ENCODE results near the gene BTRC.
"Not testable (repeated sequence)": the region's sequence is repeated elsewhere in the genome, so short reads cannot be mapped to it uniquely, and the experiment has no call there.

BTRC gene

GRCh38 chr10:101578803-101579515 is 225.0 kb downstream of the BTRC start:
- TF ChIP-seq ZNF274 (IDR thresholded peaks at IDR 0.05; ENCODE audit: low read depth, low read length) = no peak
- H3K4me3 ChIP-seq (ENCODE audit: low read length) = no peak overlapping the region

DNA sequence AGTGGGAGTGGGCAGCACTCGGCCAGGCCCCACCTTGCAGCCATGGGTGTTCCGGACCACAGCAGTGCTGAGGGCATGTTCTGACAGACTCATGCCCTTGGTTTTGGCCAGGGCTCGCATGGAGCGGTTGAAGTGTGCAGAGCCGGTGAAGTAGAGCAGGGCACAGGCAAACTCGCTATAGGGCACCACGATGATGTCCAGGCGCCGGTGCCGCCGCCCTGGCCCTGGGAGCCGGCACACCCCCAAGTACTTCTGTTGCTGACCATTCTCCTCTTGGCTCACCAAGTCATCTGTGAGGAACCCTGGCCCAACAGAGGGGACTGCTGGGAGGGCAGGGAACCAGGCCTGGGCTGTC is 225.5 kb downstream of the BTRC start:
- no peak for TF ChIP-seq ZNF274 (IDR thresholded peaks at IDR 0.05; ENCODE audit: low read depth, low read length)

DNA sequence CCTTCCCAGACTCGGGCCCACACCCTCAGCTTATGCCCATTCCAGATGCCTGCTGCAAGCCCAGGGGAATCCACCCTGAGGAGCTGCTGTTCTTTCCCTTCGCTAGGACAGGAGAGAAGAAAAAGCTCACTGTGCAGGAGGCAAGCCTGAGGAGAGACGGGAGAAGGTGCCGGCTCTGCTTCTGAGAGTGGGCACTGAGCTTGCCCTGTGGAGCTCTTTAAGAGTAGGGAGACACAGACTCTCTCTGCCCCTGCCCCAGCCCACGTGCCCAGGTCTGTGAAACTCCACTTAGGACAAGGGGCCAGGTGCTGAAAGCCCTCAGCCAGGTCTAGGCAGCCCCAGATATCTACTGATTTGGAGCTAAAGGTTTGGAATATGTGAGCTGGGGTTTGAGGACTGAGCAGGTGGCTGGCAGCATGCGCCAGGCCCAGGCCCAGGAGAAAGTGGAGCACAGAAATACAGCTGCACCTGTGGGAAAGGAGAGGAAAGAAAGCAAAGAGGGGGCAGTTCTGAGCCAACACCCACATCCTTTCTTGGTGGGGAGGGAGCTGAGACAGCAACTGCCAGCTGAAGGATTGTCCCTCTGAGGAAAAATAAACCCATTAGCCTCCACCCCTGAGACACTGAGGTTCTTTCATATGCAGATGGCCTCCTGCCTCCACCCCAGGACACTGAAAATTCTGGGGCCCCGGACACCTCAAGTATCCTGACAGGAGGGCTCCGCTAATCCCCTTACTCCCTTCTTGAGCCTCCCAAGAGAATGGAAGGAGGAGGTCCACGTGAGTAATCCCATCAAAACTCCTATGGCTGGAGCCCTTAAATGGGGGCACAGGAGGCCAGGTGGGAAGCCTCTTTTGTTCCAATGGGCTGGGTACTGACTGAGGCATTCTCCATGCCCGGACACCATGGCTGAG is 226.8 kb downstream of the BTRC start:
- TF ChIP-seq ZNF274 (IDR thresholded peaks at IDR 0.05; ENCODE audit: low read depth, low read length) = no peak
- no peak overlapping the region for H3K4me3 ChIP-seq (ENCODE audit: low read length)

More for the DNA sequence above, 225.5 kb downstream of the BTRC start:
- no peak overlapping the region for H3K4me3 ChIP-seq (ENCODE audit: low read length)

- no peak for TF ChIP-seq ZNF274 (IDR thresholded peaks at IDR 0.05; ENCODE audit: low read depth, low read length)
These were observed 231.9 kb downstream of the BTRC start for GRCh38 chr10:101585841-101586240.

GRCh38 chr10:101587725-101588653 is 234.0 kb downstream of the BTRC start, which contains the start of the genes DPCD and POLL:
Gene DPCD, plus strand, starts transcription at chr10:101588321. Its CDS starts 16 bp downstream, at chr10:101588337.
Gene POLL, minus strand, starts transcription at chr10:101588257. Its CDS starts 897 bp downstream, at chr10:101587360.
- TF ChIP-seq ZNF274 (IDR thresholded peaks at IDR 0.05; ENCODE audit: low read depth, low read length) = no peak
- peak within 1 kb of the TSS; percentile 81 for H3K4me3 ChIP-seq (ENCODE audit: low read length)

More at GRCh38 chr10:101585841-101586240, 231.9 kb downstream of the BTRC start:
- no peak overlapping the region for H3K4me3 ChIP-seq (ENCODE audit: low read length)

- no peak for TF ChIP-seq ZNF274 (IDR thresholded peaks at IDR 0.05; ENCODE audit: low read depth, low read length)
- peak overlapping the region; percentile 81 for H3K4me3 ChIP-seq (ENCODE audit: low read length)
These were observed 234.9 kb downstream of the BTRC start for GRCh38 chr10:101588879-101589278.

GRCh38 chr10:101593331-101593730 is 239.4 kb downstream of the BTRC start:
- not testable (repeated sequence) for H3K4me3 ChIP-seq (ENCODE audit: low read length)

- H3K4me3 ChIP-seq (ENCODE audit: low read length) = no peak overlapping the region
- no peak for TF ChIP-seq ZNF274 (IDR thresholded peaks at IDR 0.05; ENCODE audit: low read depth, low read length)
These were observed 241.8 kb downstream of the BTRC start for GRCh38 chr10:101595591-101596433.

DNA sequence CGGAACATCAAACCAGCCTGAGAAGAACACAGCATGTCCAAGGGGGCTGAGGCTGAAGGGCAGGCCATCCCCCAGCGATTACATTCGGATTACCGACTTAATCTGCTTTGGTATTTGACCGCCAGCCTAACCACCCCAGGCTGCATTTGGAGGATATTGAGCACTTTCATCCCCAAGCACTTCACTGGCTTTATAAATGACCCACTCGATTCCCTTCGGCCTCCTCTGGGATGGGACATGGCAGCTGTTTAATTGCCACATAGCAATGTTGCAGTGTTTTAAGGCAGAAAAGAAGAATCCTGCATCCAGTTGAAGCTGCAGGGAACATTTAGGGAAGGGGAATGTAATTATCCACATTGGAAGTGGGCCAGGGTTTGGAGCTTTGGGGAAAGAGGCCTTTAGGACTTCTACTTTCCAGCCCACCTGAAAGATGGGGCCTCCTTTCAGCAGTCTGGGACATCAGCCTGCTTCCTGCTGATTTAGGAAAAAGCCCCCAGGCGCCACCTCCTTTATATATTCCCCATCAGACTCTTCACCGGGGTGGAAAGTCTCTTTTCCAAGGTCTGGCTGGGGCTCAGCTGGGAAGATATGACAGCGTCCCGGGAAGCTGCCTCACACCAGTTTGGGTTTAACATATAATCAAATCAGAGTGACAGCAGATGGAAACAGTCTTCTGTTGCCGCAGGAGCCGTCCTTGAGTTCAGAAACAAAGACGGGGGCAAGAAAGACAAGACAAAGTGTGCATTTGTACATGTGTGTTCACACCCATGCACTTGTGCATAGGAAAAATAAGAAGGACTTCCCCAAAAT is 243.3 kb downstream of the BTRC start:
- no peak for TF ChIP-seq ZNF274 (IDR thresholded peaks at IDR 0.05; ENCODE audit: low read depth, low read length)
- no peak overlapping the region for H3K4me3 ChIP-seq (ENCODE audit: low read length)

DNA sequence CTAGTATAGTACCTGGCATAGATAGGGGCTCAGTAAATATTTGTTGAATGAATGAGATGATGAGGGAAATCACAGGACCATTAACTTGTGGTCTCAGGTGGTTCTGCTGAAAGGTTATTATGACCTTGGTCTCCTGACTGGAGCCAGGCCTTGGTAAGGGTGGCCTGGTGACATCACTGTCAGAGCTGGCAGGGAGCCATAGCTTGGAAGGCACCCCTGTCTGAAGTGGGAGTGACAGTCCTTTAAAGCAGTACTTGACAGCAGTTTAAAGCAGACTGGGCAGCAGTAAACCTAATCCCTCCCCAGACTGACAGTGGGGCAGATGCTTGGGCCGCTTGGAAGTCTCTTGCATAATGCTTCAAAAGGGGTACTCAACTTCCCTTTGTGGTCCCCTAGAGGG is 247.6 kb downstream of the BTRC start:
- no peak overlapping the region for H3K4me3 ChIP-seq (ENCODE audit: low read length)
- TF ChIP-seq ZNF274 (IDR thresholded peaks at IDR 0.05; ENCODE audit: low read depth, low read length) = no peak

DNA sequence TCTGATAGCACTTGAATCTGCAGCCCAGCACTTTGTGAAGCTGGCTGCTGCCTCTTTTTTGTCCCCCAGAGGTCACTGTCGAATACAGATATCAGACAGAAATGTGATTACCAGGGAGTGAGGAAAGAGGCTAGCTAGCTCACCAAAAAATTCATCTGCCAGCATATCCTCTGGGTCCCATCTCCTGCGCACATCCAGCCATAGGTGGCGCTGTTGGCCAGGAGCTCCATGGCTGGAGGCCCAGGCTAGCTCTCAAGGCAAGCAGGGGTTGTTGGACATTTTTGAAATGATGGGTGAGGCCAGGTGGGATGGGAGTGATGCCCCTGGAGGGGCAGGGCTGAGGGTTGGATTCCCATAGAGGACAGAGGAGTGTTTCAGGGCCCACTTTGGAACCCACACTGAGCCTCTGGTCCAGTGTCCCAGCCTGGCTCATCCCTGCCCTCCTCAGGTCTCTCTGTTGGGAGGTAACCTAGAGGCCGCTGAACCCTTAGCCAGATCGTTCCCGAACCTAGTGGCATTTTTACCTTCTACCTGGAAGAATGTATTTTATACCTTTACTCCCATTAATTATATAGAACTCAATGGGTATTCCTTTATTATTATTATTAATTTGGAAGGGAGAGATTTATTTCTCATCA is 248.9 kb downstream of the BTRC start:
- TF ChIP-seq ZNF274 (IDR thresholded peaks at IDR 0.05; ENCODE audit: low read depth, low read length) = no peak
- no peak overlapping the region for H3K4me3 ChIP-seq (ENCODE audit: low read length)

Measured in GM08714 (cell line).